DND-41 (cell line): ENCODE data around the gene COL6A2.

Experiments used
- EZH2 ChIP-seq: IDR thresholded peaks from 3 replicates; pipeline ENCODE4 v1.6.1; 2012; ENCODE audit warnings: borderline replicate concordance, low read depth, mild to moderate bottlenecking, moderate library complexity, low read length, inconsistent platforms; ENCODE audit not compliant: severe bottlenecking
- TF ChIP-seq, protein P1 (sequence below): IDR thresholded peaks from 2 replicates; pipeline ENCODE4 v1.5.1; 2012; ENCODE audit warnings: borderline replicate concordance, low read length, moderate library complexity, mild to moderate bottlenecking; ENCODE audit not compliant: poor library complexity, severe bottlenecking; ENCODE audit errors: extremely low read depth

DNA sequence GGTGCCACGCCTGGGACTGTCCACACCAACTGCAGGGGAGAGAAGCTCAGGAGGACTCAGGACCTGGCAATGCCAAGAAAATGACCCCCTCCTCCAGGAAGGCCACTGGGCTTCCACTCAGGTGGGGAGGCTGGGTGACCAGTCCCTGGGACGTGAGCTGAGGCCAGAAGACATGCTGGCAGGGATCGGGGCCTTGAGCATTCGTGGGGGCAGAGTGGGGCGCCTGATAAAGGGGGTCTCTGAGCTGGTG, 15.3 kb upstream of the COL6A2 start:
- TF ChIP-seq, protein P1, sequence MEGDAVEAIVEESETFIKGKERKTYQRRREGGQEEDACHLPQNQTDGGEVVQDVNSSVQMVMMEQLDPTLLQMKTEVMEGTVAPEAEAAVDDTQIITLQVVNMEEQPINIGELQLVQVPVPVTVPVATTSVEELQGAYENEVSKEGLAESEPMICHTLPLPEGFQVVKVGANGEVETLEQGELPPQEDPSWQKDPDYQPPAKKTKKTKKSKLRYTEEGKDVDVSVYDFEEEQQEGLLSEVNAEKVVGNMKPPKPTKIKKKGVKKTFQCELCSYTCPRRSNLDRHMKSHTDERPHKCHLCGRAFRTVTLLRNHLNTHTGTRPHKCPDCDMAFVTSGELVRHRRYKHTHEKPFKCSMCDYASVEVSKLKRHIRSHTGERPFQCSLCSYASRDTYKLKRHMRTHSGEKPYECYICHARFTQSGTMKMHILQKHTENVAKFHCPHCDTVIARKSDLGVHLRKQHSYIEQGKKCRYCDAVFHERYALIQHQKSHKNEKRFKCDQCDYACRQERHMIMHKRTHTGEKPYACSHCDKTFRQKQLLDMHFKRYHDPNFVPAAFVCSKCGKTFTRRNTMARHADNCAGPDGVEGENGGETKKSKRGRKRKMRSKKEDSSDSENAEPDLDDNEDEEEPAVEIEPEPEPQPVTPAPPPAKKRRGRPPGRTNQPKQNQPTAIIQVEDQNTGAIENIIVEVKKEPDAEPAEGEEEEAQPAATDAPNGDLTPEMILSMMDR, result no peak
- TF ChIP-seq EZH2, result no peak
